Esophagus muscularis mucosa (tissue), 4 donors: ENCODE results near the gene SUFU. TPM values are rescaled to one million over a fixed set of nuclear protein-coding genes. Genes with fewer than 3 reads are reported as not detected.
A peak's percentile ranks its signal among the peaks of the same experiment; 100 is the strongest.

Experiments used
- DNase-seq: peaks from one replicate; pipeline ENCODE4 v3.0.0-alpha.2; 2017; ENCODE audit errors: extremely low spot score
- H3K27ac ChIP-seq, 4 donors: fragments of 200-600 bp; sonication (generic); replicated peaks in 1 of 4; 1 replicate in 3 of 4; 2 replicates in 1 of 4; pipeline ENCODE4 v1.5.1; 2016 to 2019; ENCODE audit warnings: mild to moderate bottlenecking in 1 of 4
- H3K27me3 ChIP-seq, 4 donors: fragments of 200-600 bp; sonication (generic); one replicate each; pipeline versions ENCODE4 v1.5.1 to v1.6.0; 2016 to 2019
- H3K36me3 ChIP-seq, 4 donors: fragments of 200-600 bp; sonication (generic); one replicate each; pipeline ENCODE4 v1.5.1; 2016 to 2019
- H3K4me1 ChIP-seq, 4 donors: fragments of 200-600 bp; sonication (generic); one replicate each; pipeline ENCODE4 v1.5.1; 2016 to 2019
- H3K4me3 ChIP-seq, 4 donors: fragments of 200-600 bp; sonication (generic); 1 replicate in 2 of 4; 2 replicates in 2 of 4; pipeline ENCODE4 v1.5.1; 2016 to 2019; ENCODE audit warnings: mild to moderate bottlenecking in 4 of 4, moderate library complexity in 1 of 4
- H3K9me3 ChIP-seq, 4 donors: fragments of 200-600 bp; sonication (generic); 1 replicate in 3 of 4; 2 replicates in 1 of 4; pipeline ENCODE4 v1.5.1; 2016 to 2019
- EP300 ChIP-seq: sonication (generic); formaldehyde crosslinking; IDR thresholded peaks from one replicate; pipeline ENCODE4 v1.6.1; 2017; ENCODE audit warnings: antibody characterized with exemption
- POLR2A ChIP-seq: fragments of 450-650 bp; IDR thresholded peaks from one replicate; pipeline ENCODE4 v1.6.1; 2017; ENCODE audit warnings: antibody characterized with exemption, moderate library complexity, mild to moderate bottlenecking, low read depth
- POLR2AphosphoS5 ChIP-seq, 2 donors: sonication (generic); formaldehyde crosslinking; IDR thresholded peaks; one replicate each; pipeline ENCODE4 v1.6.1; 2017; ENCODE audit warnings: antibody characterized with exemption in 2 of 2
- WGBS: methylation state at CpG from one replicate; pipeline ENCODE4 v1.1.5; 2018; 5-methylcytosine and 5-hydroxymethylcytosine counted together
- intact Hi-C: fragments of 100-400 bp; cut with DNase I; formaldehyde crosslinking; loops from one replicate; pipeline ENCODE4 v1.15.1; 2023
- total RNA-seq, 4 donors: library from RNA; depleted of rRNA; stranded (reverse); fragments of >200 nt; gene quantifications; one replicate each; pipeline versions ENCODE4 v1.1.0 to v1.2.1, GENCODE V29; 2016
- TF ChIP-seq, protein P1 (sequence below), 3 experiments: fragments of 200-600 bp in 2 of 3; fragments of 450-650 bp in 1 of 3; sonication (generic) in 2 of 3; IDR thresholded peaks; one replicate each; pipeline ENCODE4 v1.5.1; 2017 to 2019; ENCODE audit warnings: antibody characterized with exemption in 3 of 3, mild to moderate bottlenecking in 2 of 3, moderate library complexity in 1 of 3

Gene SUFU
- total RNA-seq, 4 donors from 2014 or later = 5.0 to 11.7 (median 10.1) TPM

DNA sequence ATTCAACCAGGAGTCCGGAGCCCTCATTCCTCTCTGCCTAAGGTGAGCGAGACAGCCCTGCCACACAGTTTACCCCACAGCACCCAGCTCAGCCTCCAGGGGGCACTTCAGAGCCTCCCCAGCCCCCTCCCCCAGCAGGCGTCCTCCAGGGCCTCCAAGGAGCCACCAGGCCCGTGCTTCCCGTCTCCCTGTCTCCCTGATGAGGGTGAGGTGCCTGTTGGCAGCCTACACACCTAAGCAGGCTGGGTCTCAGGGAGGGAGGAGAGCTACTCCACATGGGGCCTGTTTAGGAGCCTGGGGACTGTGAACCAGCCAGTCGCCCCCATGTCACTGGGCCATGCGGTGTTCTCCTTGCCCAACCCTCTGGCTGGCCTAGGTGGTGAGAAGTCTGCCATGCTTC is 111.6 kb downstream of the SUFU start:
- peak overlapping the region; percentile 54 to 63 (median 58) for H3K27ac ChIP-seq
- TF ChIP-seq EP300 (no peak), POLR2AphosphoS5 (IDR thresholded peaks at IDR 0.05) (no peak), POLR2A (no peak)
- TF ChIP-seq, protein P1, sequence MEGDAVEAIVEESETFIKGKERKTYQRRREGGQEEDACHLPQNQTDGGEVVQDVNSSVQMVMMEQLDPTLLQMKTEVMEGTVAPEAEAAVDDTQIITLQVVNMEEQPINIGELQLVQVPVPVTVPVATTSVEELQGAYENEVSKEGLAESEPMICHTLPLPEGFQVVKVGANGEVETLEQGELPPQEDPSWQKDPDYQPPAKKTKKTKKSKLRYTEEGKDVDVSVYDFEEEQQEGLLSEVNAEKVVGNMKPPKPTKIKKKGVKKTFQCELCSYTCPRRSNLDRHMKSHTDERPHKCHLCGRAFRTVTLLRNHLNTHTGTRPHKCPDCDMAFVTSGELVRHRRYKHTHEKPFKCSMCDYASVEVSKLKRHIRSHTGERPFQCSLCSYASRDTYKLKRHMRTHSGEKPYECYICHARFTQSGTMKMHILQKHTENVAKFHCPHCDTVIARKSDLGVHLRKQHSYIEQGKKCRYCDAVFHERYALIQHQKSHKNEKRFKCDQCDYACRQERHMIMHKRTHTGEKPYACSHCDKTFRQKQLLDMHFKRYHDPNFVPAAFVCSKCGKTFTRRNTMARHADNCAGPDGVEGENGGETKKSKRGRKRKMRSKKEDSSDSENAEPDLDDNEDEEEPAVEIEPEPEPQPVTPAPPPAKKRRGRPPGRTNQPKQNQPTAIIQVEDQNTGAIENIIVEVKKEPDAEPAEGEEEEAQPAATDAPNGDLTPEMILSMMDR (IDR thresholded peaks at IDR 0.05) = peak in 1 of 3 experiments; percentile 12
- intact Hi-C loops = no loop called here
- peaks cover 18 to 42% (median 29%) of the 10 kb centered on the region in 4 donors for H3K36me3 ChIP-seq
- H3K4me3 ChIP-seq = no peak overlapping the region
- peaks cover 79 to 98% (median 95%) of the 10 kb centered on the region in 4 donors for H3K4me1 ChIP-seq
- no peaks in the 10 kb centered on the region for H3K9me3 ChIP-seq
- 77% methylated on average over 4 of the region's 7 CpGs for WGBS
- H3K27me3 ChIP-seq = no peaks in the 10 kb centered on the region
- no peak for DNase-seq

DNA sequence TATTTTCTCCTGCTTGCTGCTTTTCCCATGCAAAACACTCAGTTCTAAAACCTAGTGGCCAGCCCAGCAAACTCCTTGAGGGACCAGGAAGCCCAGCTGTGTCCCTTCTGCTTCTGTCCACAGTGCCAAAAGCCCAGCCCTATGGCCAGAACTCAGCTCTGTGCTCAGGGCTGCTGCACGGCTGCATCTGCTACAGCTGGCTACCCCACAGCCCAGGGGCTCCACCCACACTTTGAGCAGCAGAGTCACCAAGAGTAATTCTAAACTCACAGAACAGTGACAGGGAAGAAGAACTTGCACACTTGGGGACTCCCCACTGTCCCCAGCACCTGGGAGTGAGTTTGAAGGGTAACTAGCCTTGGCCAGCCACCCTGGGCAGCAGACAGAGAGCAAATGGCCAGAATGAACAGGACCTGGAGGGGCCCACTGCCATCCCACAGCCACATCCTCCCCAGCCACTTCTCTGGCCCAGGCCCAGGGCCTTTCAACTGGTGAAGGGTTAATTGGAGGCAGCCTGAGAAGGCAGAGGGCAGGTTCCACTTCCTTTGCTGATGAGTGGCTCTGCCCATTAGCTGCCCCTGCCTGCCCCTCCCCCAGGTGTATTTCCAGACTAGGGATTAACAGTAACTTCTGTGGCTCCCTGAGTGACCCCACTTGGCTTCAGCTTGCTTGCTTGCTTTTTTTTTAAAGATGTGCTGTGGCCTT is 112.4 kb downstream of the SUFU start:
- H3K36me3 ChIP-seq = peaks cover 18 to 42% (median 29%) of the 10 kb centered on the region in 4 donors
- H3K27me3 ChIP-seq = no peaks in the 10 kb centered on the region
- no peak for DNase-seq
- peak overlapping the region; percentile 54 to 63 (median 58) for H3K27ac ChIP-seq
- TF ChIP-seq EP300 (no peak), POLR2AphosphoS5 (IDR thresholded peaks at IDR 0.05) (peak in 1 of 2 donors; percentile 36)
- TF ChIP-seq, protein P1 (IDR thresholded peaks at IDR 0.05) = no peak
- H3K4me1 ChIP-seq = peaks cover 82 to 98% (median 98%) of the 10 kb centered on the region in 4 donors
- intact Hi-C loops = no loop called here
- no CpG with 5 or more reads among the region's 1 CpG for WGBS
- no peaks in the 10 kb centered on the region for H3K9me3 ChIP-seq
- no peak overlapping the region for H3K4me3 ChIP-seq

DNA sequence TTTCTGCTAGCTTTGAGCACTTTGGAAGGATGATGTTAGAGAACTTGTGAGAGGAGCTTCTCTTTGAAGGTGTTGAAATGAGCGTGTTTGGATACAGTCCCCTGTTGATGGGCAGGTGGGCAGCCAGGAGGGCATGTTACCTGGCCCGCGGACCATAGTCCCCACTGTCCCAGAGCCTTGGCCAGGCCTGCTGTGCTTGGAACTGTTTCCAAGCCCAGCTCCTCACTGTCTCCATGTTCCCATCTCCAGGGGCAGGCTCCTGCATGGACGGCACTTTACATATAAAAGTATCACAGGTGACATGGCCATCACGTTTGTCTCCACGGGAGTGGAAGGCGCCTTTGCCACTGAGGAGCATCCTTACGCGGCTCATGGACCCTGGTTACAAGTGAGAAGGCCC is 113.3 kb downstream of the SUFU start:
- no peaks in the 10 kb centered on the region for H3K27me3 ChIP-seq
- 86% methylated on average over 9 of the region's 9 CpGs for WGBS
- DNase-seq = no peak
- H3K4me3 ChIP-seq = no peak overlapping the region
- H3K9me3 ChIP-seq = no peaks in the 10 kb centered on the region
- H3K27ac ChIP-seq = peak overlapping the region; percentile 11 to 63 (median 55)
- peaks cover 82 to 98% (median 98%) of the 10 kb centered on the region in 4 donors for H3K4me1 ChIP-seq
- peaks cover 18 to 42% (median 29%) of the 10 kb centered on the region in 4 donors for H3K36me3 ChIP-seq
- TF ChIP-seq POLR2A (no peak), POLR2AphosphoS5 (IDR thresholded peaks at IDR 0.05) (no peak), EP300 (no peak)
- TF ChIP-seq, protein P1 (IDR thresholded peaks at IDR 0.05) = no peak
- intact Hi-C loops = no loop called here

DNA sequence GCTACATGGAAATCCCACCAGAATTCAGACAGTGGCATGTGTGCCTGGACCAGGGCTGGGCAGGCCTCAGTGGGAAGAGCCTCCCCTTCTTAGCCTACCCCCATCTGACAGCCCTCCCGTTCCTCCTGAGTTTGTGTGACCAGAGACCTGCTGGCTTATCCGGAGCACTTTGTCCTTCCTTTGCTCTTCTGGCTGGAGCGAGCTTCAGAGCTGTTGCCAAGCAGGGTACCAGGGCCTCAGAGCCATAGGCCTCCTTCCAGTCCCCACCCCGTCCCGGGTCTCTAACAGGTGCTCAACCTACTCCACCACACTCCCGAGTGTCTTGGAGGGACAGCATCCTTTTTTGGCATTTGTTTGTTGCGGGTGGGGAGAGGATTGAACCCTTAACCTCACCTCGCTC is 114.0 kb downstream of the SUFU start:
- TF ChIP-seq, protein P1 (IDR thresholded peaks at IDR 0.05) = no peak
- TF ChIP-seq POLR2AphosphoS5 (IDR thresholded peaks at IDR 0.05) = no peak
- TF ChIP-seq POLR2A = no peak
- no peak for TF ChIP-seq EP300
- DNase-seq = no peak
- no peaks in the 10 kb centered on the region for H3K9me3 ChIP-seq
- no peaks in the 10 kb centered on the region for H3K27me3 ChIP-seq
- intact Hi-C loops = no loop called here
- peaks cover 18 to 42% (median 29%) of the 10 kb centered on the region in 4 donors for H3K36me3 ChIP-seq
- 82% methylated on average over 8 of the region's 8 CpGs for WGBS
- peaks cover 77 to 96% (median 96%) of the 10 kb centered on the region in 4 donors for H3K4me1 ChIP-seq
- no peak overlapping the region for H3K4me3 ChIP-seq
- H3K27ac ChIP-seq = peak overlapping the region in 1 of 4 donors; percentile 63
